GM12875 (cell line): ENCODE data around the gene VAV1.

ENCODE experiments used
- H3K4me3 ChIP-seq: one replicate; pipeline ENCODE4 v1.5.1; 2011; ENCODE audit warnings: low read depth, low read length, control low read depth
- TF ChIP-seq, protein P1 (sequence below): IDR thresholded peaks from 2 replicates; pipeline ENCODE4 v1.5.1; 2011; ENCODE audit warnings: low read depth, mild to moderate bottlenecking, control low read depth, inconsistent platforms, low read length, moderate library complexity, borderline replicate concordance; ENCODE audit not compliant: insufficient read depth

Gene VAV1

GRCh38 chr19:6728346-6728745 is 44.2 kb upstream of the VAV1 start:
- no peak overlapping the region for H3K4me3 ChIP-seq
- TF ChIP-seq, protein P1, sequence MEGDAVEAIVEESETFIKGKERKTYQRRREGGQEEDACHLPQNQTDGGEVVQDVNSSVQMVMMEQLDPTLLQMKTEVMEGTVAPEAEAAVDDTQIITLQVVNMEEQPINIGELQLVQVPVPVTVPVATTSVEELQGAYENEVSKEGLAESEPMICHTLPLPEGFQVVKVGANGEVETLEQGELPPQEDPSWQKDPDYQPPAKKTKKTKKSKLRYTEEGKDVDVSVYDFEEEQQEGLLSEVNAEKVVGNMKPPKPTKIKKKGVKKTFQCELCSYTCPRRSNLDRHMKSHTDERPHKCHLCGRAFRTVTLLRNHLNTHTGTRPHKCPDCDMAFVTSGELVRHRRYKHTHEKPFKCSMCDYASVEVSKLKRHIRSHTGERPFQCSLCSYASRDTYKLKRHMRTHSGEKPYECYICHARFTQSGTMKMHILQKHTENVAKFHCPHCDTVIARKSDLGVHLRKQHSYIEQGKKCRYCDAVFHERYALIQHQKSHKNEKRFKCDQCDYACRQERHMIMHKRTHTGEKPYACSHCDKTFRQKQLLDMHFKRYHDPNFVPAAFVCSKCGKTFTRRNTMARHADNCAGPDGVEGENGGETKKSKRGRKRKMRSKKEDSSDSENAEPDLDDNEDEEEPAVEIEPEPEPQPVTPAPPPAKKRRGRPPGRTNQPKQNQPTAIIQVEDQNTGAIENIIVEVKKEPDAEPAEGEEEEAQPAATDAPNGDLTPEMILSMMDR, result no peak

DNA sequence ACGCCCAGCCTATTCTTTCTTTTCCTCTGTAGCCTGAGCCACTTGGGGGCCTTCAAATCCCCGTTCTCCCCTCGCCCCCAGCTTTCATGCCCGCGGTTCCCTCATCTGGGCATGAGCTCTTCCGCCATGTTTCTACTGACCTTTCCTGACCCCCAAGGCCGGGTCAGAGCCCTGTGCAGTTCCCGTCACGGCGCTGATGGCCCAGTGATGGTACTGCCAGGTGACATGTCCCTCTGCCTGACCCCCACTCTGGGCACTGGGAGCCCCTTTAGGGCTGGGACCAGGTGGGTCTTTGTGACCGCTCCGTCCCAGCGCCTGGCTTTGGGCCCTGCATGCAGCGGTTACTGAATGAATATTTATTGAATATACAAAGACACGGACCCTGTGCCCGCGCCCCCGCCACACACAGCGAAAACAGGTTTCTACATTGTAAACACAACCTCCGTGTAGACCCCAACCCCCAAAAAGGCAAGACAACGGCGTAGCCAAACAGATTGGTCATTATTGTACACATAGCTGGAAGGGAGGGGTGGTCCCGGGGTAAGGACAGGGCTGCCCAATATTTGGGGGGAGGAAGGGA is 42.8 kb upstream of the VAV1 start:
- TF ChIP-seq, protein P1, result no peak
- H3K4me3 ChIP-seq, result no peak overlapping the region

DNA sequence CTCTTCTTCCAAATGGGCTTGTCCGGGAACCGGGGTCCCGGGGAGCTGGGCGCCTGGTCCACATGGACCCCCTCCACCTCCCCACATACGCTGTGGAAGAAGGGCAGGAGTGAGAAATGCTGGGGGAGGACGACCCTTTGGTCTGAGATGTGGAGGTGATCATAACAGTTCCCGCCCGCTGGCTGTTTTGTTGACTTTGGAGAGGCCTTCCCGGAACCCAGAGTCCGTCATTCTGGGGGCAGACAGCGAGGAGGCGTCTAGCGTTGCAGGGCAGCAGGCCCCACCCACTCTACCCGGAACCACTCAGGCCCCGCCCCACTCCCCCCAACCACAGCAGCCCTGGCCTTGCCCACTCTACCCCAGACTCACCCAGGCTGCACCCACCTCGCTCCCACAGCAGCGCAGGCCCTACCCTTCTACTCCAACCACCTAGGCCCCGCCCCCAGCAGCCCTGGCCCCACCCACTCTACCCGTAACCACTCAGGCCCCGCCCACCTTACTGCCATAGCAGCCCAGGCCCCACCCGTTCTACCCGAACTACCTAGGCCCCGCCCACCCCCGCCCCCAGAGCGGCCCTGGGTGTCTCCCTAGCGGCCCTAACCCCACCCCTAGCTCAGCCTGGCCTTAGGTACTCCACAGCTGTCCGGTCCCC is 42.2 kb upstream of the VAV1 start:
- no peak overlapping the region for H3K4me3 ChIP-seq
- TF ChIP-seq, protein P1, result no peak

GRCh38 chr19:6730941-6731670 is 41.4 kb upstream of the VAV1 start:
- TF ChIP-seq, protein P1, result no peak
- H3K4me3 ChIP-seq, result no peak overlapping the region

DNA sequence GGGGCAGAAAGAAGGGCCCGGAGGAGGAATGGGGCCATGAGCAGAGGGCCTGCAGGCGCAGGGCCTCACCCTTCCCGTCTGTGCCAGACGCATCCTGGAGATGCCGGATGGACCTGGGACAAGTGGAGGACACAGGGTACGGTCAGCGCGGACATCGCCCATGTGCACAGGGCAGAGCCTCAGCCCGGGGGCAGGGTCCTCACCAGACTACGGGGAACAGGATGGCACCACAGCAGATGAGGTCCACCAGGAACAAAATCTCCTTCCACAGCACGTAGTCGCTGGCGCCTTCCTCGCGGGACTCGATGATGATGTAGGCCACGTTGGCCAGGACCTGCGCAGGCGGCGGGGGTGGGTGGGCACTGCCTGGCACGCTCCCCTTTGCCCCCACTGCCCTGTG is 40.7 kb upstream of the VAV1 start:
- TF ChIP-seq, protein P1, result no peak

DNA sequence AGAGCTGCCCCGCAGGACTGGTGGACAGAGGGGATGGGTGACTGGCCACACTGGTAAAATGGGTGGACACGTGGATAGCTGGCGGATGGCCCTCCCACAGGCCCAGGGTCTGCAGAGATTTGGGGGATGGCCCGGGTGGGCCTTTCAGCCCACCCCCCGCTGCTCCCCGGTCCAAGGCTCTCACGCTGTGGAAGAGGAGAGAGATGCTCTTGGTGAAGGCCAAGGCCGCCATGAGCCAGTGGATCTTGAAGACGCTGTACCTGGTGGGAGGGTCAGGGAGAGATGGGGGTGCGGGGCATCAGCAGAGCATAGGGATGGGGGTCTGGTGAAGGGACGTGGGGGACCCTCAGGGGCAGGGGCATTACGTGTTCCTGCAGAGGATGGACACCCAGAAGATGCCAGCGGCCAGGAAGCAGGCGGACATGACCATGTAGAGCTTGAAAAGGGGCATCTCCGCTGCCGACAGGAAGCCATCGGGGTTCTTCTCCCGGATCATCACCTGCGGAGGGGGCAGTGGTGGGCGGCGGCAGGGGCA is 39.6 kb upstream of the VAV1 start:
- TF ChIP-seq, protein P1, result no peak

More for the DNA sequence above, 40.7 kb upstream of the VAV1 start:
- no peak overlapping the region for H3K4me3 ChIP-seq

More for the DNA sequence above, 39.6 kb upstream of the VAV1 start:
- no peak overlapping the region for H3K4me3 ChIP-seq
